Activated CD8-positive, alpha-beta memory T cell treated with anti-CD3 and anti-CD28 coated beads, Interleukin-2, amount 50 U/mL, for 1 hour (primary cell): Measurements from ENCODE around the gene FBLN2.

ENCODE experiments used
- DNase-seq: peaks from one replicate; pipeline ENCODE4 v3.0.0-alpha.2; 2020; ENCODE audit errors: extremely low read depth

The FBLN2 gene

DNA sequence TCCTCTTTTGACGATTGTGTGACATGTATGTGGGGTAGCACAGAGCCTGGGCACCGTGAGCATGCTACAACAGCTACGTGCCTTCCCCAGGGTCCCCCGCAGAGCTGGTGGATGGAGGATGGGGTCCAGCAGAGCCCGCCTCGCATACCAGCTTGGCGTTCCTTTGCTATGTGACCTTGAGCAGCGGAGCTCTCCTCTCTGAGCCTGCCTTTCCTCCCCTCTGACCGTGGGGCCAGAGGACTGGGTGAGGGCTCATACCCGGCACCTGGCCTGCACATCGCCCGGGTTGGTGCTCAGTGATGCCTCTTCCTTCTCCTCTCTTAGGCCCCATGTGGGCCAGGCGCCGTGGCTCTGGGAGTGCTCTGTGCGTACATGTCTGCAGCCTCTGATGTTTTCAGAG is 73.4 kb downstream of the FBLN2 start:
- no peak for DNase-seq

DNA sequence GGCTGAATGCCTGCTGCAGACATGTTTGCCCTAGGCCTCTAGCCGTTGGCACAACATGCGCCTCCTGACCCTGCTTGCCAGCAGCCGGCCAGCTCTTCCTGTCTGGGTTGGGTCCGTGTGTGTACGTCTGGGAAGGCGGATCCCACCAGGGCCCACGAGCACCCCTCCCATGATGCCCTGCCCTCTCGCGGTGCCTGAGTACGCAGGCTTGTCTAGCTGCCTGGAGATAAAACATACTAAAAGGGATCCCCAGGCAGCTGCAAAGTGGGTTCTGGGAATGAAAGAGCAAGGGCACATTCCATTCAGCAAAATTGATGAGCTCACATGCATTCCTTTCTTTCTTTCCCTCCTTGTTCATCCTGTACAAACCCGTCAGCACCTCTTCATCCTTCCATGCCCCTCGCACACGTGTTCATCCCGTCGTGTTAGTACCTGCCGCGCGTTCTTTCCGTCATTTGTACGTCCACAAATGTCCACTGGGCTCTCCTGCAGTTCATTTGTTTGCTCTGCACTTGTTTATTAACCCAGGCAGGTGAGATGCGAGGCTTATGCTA is 74.3 kb downstream of the FBLN2 start:
- DNase-seq: no peak

DNA sequence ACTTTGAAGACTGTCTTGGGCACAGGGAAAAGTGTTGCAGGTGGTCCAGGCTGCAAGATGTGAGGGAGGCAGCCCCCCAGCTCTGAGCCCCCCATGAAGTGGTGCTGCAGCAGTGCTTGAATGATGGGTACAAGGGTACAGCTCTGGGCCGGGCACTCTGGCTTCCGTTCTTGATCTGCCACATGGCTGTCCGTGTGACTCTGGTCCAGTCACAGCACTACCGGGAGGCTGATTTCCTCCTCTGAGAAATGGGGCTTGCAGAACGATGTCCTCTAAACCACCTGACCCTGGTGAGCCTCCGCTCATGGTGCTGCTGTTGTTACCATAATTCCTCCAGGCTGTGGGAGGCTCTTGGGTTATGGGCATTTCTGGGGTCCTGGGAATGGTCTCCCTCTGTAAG is 75.1 kb downstream of the FBLN2 start:
- DNase-seq: no peak

DNA sequence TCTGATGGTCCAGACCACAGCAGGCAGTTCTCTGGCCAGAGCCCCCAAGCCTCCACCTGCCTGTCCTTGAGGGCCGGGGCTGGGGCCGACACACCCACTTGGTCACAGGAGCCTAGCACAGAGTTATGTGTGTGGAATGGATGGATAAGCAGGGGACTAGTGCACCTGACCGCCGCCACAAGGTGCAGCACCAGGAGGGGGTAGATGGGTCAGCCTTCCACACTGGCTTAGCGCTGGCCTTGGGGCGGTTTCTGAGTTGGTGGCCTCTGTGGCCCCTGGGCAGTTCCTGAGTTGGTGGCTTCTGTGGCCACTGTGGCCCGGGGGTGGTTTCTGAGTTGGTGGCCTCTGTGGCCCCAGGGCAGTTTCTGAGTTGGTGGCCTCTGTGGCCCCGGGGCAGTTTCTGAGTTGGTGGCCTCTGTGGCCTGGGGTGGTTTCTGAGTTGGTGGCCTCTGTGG is 75.8 kb downstream of the FBLN2 start:
- no peak for DNase-seq

DNA sequence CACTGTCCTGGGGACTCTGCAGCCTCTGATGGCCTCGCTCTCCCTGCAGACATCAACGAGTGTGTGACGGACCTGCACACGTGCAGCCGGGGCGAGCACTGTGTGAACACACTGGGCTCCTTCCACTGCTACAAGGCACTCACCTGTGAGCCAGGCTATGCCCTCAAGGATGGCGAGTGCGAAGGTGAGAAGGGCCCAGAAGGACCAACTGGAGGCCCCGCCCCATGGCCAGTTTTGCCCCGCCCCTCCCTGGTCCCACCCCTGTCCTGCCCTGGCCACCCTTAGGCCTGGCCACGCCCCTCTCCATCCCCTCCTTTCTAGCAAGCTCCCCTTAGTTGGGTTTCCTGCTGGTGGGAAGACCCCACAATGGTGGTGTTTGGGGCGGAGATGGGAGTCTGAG is 77.5 kb downstream of the FBLN2 start:
- no peak for DNase-seq

DNA sequence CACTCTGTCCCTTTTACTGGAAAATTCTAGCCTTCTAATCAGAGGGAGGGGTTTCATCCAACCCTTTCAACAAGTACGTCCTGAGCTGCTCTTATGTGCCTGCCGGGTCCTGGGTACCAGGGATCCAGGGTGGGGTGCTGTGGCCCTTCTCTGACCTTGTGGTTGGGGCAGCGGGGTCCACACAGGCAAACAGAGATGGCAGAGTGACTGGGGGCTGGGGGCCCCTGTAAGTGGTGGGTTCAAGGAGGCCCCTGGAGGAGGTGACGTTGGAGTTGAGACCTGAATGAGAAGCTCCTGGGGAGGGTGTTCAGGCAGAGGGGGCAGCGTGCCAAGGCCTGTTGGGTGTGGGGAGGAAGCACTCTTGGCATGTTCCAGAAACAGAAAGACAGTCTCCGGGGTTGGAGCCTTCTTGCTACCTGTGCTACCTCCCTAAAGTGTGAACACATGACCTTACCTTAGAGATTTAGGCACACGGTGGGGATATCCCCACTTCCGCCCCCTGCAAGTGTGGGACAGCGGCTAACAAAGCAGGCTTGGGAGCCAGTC is 78.1 kb downstream of the FBLN2 start:
- no peak for DNase-seq

DNA sequence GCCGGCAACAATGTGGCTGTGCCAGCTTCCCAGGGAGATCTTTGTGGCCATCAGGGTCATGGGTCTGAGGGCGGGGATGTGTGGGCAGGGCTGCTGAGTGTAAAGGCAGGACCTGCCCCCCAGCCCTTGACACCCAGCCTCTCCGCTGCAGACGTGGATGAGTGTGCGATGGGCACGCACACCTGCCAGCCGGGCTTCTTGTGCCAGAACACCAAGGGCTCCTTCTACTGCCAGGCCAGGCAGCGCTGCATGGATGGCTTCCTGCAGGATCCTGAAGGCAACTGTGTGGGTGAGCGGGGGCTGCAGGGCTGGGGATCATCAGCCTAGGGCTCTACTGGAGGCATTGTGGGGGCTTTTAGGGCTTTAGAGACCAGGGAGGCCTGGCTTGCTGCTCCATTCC is 78.8 kb downstream of the FBLN2 start:
- DNase-seq: no peak

DNA sequence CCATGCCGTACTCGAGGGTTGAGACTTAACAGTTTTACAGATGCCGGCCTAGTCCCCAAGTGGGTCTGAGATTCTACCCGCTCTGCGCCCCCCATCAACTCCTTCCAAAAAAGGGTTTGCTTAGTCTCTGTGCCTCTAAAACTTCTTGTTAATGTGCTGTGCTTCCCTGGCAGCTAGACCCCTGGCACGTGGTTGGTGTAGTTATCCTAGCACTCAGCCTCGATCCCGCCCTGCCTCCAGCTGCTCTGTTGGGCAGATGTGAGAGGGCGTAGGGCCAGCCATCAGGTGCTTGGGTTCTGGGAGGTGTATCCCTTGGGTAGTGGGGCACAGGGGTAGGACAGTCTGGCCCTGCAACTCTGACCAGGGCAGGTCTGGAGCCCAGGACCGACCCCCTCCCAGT is 79.5 kb downstream of the FBLN2 start:
- no peak for DNase-seq

DNA sequence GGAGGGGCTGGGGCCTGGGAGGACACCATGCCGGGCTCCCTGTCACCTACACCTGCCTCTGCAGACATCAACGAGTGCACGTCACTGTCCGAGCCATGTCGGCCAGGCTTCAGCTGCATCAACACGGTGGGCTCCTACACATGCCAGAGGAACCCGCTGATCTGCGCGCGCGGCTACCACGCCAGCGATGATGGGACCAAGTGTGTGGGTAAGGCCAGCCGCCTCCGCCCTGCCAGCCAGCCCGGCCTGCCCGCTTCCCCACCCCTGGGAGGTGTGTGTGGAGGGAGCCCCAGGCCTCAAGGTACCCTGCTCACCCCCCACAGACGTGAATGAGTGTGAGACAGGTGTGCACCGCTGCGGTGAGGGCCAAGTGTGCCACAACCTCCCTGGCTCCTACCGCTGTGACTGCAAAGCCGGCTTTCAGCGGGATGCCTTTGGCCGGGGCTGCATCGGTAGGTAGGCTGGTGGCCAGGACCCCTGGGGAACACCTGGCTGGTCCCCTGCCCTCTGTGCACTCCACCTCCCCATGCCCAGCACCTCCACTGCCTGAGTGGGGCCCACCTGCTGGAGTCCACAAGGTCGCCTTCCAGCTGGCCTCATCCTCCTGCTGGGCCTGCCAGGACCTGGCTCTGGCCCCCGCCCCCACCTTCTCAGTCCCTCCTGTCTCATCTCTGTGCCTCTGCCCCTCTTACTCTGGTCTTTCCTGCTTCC is 80.1 kb downstream of the FBLN2 start:
- no peak for DNase-seq

DNA sequence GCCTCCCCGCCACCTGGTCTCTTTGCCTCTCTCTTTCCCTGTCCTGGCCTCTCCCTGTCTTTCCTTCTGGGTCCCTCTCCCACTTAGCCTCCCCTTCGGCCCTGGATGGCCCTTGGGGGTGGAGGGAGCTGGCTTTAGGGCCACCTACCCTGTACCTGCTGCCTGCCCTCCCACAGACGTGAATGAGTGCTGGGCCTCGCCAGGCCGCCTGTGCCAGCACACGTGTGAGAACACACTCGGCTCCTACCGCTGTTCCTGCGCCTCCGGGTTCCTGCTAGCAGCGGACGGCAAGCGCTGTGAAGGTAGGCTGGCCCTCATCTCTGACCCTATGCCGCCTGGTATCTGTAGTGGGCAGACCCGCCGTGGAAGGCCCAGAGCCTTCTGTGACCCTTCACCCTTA is 80.7 kb downstream of the FBLN2 start:
- DNase-seq: no peak

DNA sequence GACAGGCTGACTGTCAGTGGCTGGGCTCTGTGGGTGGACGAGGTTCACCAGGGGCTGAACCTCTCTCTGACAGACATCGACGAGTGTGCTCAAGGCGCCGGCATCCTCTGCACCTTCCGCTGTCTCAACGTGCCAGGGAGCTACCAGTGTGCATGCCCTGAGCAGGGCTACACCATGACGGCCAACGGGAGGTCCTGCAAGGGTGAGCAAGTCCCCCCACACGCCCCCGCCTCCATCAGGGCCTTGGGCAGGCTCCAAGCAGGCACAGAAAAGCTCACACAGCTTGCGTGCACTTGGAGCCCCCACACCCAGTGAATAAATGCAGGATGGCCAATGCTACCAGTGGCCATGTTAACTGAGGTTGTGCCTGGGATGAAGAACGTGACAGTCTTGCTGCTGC is 82.3 kb downstream of the FBLN2 start:
- DNase-seq: no peak

DNA sequence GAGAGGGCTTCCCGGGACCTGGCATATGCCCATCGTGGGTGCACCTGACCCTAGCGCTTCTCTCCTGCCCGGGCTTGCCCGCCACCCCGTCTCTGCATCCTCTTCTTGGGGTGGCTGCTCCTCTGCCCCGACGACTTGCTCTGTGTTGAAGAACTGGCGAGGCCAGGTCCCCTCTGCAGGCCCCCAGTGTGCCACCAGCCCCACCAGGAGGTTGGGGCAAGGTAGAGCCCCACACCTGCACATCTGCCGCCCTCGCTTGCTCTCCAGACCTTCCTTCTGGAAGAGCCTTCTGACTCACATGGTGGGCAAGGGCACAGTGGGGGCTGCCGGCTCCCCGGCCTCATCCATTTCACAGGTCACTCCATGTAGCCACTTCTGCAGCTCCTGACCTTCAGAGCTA is 84.3 kb downstream of the FBLN2 start:
- no peak for DNase-seq

DNA sequence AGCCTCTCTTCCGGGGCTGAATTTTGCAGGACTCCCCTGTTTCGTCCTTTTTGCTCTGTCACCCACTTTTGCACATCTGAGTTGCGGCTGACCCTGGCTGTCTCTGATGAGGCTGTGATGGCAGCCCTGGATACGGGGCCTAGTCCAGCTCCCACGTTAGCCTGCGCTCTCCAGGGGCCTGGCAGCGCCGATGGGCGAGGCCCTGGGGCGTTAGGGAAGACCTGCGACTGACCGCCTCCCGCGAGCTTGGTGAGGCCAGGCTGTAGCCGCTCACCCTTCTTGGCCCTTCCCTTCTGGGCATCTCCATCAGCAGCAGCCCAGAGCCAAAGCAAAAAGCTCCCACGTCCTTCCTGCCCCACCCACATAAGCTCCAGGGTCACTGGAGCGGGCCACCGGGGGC is 85.2 kb downstream of the FBLN2 start:
- no peak for DNase-seq

DNA sequence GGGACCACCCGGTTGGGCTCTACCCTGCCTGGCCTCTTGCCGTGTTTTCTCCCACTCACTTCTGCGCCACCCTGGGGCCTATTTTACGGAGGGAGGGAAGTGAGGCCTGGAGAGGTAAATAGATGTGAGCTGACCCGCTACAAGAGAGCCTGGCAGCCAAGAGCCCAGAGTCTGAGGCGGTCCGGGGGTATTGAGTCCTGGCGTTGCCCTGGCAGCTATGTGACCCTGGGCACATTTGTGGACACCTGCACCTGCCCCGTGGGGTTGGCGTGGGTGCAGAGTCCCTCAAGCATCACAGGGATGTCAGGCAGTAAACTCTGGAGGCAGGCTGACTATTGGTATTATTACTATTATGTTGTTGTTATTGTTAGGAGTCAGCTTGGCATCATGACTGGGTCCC is 85.7 kb downstream of the FBLN2 start:
- no peak for DNase-seq

DNA sequence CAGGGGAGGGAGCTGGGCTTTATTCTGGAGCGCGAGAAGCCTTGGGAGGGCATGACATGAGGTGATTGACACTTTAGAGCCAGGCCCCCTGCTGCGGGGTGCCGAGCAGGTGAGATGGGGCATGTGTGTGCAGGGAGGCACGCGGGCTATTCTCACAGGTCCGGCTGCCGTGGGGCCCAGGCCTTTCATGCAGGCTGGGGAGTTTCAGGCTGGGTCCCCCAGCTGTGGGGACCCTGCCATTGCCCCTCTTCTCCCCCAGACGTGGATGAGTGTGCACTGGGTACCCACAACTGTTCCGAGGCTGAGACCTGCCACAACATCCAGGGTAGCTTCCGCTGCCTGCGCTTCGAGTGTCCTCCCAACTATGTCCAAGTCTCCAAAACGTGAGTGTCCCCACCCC is 87.3 kb downstream of the FBLN2 start:
- DNase-seq: no peak

DNA sequence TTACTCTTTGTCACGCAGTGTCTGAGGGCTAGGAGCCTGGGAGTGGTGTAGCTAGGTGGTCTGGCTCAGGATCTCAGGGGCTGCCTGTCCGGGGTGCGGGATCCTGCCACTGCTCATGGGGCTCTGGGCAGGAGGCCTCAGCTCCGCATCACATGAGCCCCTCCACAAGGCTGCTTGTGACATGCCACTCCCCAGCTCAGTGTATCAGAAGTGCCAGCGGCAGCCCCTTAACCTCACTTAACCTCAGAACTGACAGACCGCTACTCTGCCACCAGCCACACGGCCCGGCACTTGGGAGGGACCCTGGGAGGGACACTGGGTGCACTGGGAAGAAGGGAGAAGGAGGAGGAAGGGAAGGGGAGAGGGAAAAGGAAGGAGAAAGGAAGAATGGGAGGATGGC is 87.9 kb downstream of the FBLN2 start:
- no peak for DNase-seq

DNA sequence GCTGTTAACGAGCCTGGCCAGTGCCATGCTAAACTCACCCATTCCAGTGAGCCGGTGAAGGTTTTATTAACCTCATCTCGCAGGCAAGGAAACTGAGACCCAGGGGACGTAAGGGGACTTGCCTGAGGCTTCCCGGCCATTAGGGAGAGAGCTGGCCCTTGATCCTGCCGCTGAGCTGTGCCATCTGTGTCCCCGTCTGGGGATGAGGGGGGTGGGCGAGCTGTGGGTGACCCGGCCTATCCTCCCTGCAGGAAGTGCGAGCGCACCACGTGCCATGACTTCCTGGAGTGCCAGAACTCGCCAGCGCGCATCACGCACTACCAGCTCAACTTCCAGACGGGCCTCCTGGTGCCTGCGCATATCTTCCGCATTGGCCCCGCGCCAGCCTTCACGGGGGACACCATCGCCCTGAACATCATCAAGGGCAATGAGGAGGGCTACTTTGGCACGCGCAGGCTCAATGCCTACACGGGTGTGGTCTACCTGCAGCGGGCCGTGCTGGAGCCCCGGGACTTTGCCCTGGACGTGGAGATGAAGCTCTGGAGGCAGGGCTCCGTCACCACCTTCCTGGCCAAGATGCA is 88.5 kb downstream of the FBLN2 start:
- DNase-seq: no peak

DNA sequence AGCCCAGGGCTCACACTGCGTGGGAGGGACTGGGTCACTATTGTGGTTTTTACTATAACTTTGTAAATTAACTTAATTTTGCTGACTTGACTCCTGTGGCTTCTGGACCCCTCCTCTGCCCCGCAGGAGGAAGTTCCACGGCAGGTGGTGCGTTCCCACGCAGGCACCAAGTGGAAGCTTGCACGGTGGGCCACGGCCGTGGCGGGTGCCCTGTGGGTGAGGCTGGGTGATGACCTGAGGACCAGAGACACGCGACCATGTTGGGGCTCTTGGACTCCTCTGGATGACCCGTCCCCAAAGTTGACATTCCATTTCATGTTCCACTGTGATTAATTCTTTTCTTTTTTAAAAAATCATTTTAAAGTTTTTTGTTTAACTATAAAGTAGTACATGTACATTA is 89.0 kb downstream of the FBLN2 start:
- DNase-seq: no peak

DNA sequence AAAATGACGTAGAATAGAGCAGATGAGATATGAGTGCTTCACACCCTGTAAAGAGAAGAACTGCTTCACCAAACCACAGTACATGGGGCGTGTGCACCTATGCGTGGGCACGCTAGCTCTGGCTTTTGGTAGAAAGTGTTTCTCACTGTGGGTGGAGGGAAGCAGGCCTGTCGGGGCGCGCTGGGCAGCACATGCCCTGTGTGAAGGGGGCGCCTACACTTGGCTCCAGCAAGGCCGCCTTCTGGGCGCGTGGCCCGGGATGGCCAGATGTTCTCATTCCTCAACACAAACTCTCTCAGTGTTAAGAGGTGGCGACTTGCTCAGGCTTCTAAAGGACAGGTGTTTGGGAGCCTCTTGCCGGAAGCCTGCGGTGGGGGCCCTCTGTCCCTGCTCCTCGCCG is 90.0 kb downstream of the FBLN2 start:
- no peak for DNase-seq

DNA sequence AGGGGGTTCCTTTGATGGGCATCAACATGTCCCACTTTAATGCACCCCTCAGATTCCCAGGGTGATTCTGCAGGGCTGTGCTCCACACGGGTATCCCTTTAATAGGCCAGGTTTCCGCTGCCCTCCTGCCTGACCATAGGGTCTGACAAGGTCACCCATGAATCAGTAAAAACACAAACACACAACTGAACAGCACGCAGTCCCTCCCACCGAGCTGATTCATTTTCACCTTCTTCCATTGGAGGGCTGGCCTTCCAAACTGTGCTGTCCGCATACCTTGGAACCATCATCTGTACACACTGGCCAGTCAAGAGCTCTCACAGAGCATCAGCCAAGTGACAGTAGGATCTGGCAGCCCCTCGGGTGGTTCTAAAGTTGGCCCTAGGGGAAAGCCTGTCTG is 93.7 kb downstream of the FBLN2 start:
- no peak for DNase-seq

DNA sequence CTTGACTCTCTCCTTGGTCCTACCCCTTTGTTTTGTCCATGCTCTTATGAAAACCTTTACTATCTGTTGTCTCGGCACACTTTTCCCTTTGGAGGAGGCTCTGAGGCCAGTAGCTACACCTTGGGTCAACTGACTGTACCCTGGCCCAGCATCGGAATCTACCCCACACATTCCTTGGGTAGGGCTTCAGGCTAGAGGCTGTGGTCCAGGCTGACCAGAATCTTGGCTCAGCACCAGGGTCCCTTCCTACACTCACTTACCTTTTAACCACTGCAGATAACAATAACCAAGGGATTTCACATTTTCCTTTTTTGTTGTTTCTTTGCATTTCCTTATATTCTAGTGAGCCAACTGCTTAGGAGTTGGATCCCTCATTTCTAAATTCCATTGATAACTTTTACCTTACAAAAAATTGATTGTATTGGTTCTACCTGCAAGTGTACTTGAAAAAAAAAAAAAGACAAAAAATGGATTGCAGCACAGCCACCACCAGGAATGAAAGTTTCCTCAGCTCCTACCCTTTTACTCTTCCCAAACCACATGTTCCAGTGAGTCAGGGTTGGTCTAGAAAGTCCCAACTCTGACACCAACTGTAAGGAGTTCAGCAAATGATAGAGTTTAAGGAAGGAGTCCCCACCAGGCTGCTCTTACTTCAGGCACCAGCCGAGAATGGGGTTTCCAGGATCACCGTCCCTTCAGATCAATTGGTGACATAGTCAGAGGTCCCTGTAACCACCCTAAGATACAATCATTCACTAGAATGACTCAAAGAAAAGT is 95.6 kb downstream of the FBLN2 start:
- no peak for DNase-seq

DNA sequence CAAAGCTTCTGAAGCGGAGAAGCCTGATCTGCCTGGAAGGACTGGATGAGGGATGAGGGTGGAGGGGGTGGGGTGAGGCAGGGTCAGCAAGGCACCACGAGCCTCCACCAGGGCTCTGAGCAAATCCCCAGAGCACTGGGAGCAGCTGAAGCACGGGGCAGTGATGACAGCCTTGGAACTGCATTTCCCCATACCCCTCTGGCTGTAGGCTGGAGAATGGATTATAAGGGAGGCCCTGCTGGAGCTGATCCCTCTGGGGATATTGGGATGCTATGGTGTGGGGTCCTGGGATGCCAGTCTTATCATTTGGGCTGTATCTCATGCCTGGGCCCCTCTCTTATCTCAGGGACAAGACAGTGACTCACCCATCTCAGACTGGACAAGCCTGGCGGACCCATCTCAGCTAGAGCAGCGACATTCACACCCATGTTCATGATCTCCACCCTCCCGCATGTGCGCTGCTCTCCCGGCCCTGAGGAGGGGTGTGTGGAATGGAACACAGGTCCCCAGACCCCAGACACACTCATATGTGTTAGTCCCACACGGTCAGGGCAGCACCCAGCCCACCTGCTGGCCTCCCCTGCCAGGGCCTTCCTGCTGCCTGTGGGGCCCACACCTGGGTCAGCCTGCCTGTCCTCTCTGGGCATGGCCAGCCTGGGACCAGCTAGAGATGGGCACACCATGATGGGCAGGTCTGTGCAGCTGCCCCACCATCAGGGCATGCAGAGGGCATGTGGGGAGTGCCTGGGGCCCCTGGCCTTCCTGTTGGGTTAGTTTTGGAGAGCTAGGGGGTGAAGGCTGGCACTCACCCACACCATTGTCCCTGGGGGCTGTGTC is 97.1 kb downstream of the FBLN2 start:
- DNase-seq: no peak
